GM12892 (cell line): ENCODE measurements around the gene C6orf132.

Experiments used
- POLR2A ChIP-seq: IDR thresholded peaks from 2 replicates; pipeline ENCODE4 v1.6.1; 2011; ENCODE audit warnings: low read depth, low read length, control low read depth
- POLR2AphosphoS5 ChIP-seq: IDR thresholded peaks from 2 replicates; pipeline ENCODE4 v1.6.1; 2011; ENCODE audit warnings: low read depth, low read length, control low read depth

- TF ChIP-seq POLR2A (no peak), POLR2AphosphoS5 (no peak)
Observed at GRCh38 chr6:42095094-42095493, 47.3 kb downstream of the C6orf132 start.
